Keratinocyte (primary cell): Measurements from ENCODE around the gene CENPA.

Experiments
- CTCF ChIP-seq, 3 experiments: IDR thresholded peaks in 1 of 3; conservative IDR thresholded peaks in 1 of 3; optimal IDR thresholded peaks in 1 of 3; 2 replicates in 2 of 3; 3 replicates in 1 of 3; pipeline versions ENCODE3 to v1.5.1; 2011; ENCODE audit warnings: low read length in 3 of 3, mild to moderate bottlenecking in 3 of 3, moderate library complexity in 2 of 3, control low read depth in 1 of 3, inconsistent platforms in 1 of 3; ENCODE audit not compliant: insufficient read depth in 2 of 3; ENCODE audit errors: extremely low read depth in 1 of 3
- EZH2 ChIP-seq: IDR thresholded peaks from one replicate; pipeline ENCODE4 v1.6.1; 2012; ENCODE audit warnings: inconsistent platforms, mild to moderate bottlenecking, low read length, moderate library complexity

- TF ChIP-seq CTCF (optimal IDR thresholded peaks at IDR 0.05 in 1 of 3, IDR thresholded peaks at IDR 0.05 in 1 of 3, conservative IDR thresholded peaks at IDR 0.05 in 1 of 3; ENCODE audit: extremely low read depth in 1 of 3, insufficient read depth in 2 of 3, low read length in 3 of 3) = no peak
- no peak for TF ChIP-seq EZH2
These were observed 7.3 kb upstream of the CENPA start for GRCh38 chr2:26778507-26778906.
